Endodermal cell (in vitro differentiated cells): ENCODE data around the gene CNIH2. TPM values are rescaled to one million over a fixed set of nuclear protein-coding genes. Genes with fewer than 3 reads are reported as not detected.
A peak's percentile ranks its signal among the peaks of the same experiment; 100 is the strongest.

Experiments
- DNase-seq: peaks from one replicate; pipeline ENCODE4 v3.0.0-alpha.2; 2017
- H3K27ac ChIP-seq: 2 replicates; pipeline ENCODE4 v1.5.1; 2013; ENCODE audit warnings: mild to moderate bottlenecking, low read depth, low read length, moderate library complexity
- H3K27me3 ChIP-seq: 2 replicates; pipeline ENCODE4 v1.6.1; 2013; ENCODE audit warnings: mild to moderate bottlenecking, low read length, moderate library complexity; ENCODE audit not compliant: insufficient read depth, control insufficient read depth, poor library complexity, severe bottlenecking
- H3K36me3 ChIP-seq: 2 replicates; pipeline ENCODE4 v1.7.0; 2013; ENCODE audit warnings: mild to moderate bottlenecking, low read length, moderate library complexity; ENCODE audit not compliant: control insufficient read depth, insufficient read depth
- H3K4me1 ChIP-seq: one replicate; pipeline ENCODE4 v1.7.0; 2013; ENCODE audit warnings: low read length; ENCODE audit not compliant: control insufficient read depth, insufficient read depth
- H3K4me3 ChIP-seq: 2 replicates; pipeline ENCODE4 v1.5.1; 2013; ENCODE audit warnings: mild to moderate bottlenecking, low read length, moderate library complexity
- H3K9ac ChIP-seq: 2 replicates; pipeline ENCODE4 v1.6.1; 2013; ENCODE audit warnings: mild to moderate bottlenecking, low read length, moderate library complexity; ENCODE audit not compliant: poor library complexity, severe bottlenecking; ENCODE audit errors: extremely low read depth
- H3K9me3 ChIP-seq: 2 replicates; pipeline ENCODE4 v1.6.1; 2013; ENCODE audit warnings: mild to moderate bottlenecking, low read length, moderate library complexity; ENCODE audit not compliant: control insufficient read depth
- H3K27ac Mint-ChIP-seq: 2 replicates; pipeline ENCODE4 v1.8.0; 2020; ENCODE audit warnings: mixed read lengths
- H3K27me3 Mint-ChIP-seq: 2 replicates; pipeline ENCODE4 v1.8.0; 2021; ENCODE audit warnings: mild to moderate bottlenecking, mixed read lengths; ENCODE audit not compliant: insufficient read depth
- H3K36me3 Mint-ChIP-seq: 2 replicates; pipeline ENCODE4 v1.8.0; 2020; ENCODE audit warnings: low read depth, mixed read lengths
- H3K4me1 Mint-ChIP-seq: 2 replicates; pipeline ENCODE4 v1.8.0; 2020; ENCODE audit warnings: mixed read lengths
- H3K4me3 Mint-ChIP-seq: 2 replicates; pipeline ENCODE4 v1.8.0; 2020; ENCODE audit warnings: mild to moderate bottlenecking, moderate library complexity, mixed read lengths
- H3K9me3 Mint-ChIP-seq: 2 replicates; pipeline ENCODE4 v1.8.0; 2020; ENCODE audit warnings: mild to moderate bottlenecking, mixed read lengths
- CTCF ChIP-seq: fragments of 200-600 bp; sonication (generic); conservative IDR thresholded peaks from 2 replicates; pipeline ENCODE4 v1.5.0; 2021; ENCODE audit warnings: antibody characterized with exemption, mild to moderate bottlenecking
- WGBS, 2 experiments: methylation state at CpG; one replicate each; pipeline versions ENCODE4 v1.1.5 to v1.1.7; 2013; ENCODE audit warnings: missing lambda C conversion rate in 2 of 2, mixed read lengths in 1 of 2; ENCODE audit not compliant: insufficient coverage in 1 of 2, insufficient read length in 1 of 2; 5-methylcytosine and 5-hydroxymethylcytosine counted together
- total RNA-seq, 2 donors: library from RNA; stranded (reverse); fragmentation: NEBNext Ultra II Directional in 1 of 2; extraction: Animal tissue kit (Norgen Biotek cat#: 25700) in 1 of 2; gene quantifications; 2 replicates in 1 of 2; 3 replicates in 1 of 2; pipeline ENCODE4 v1.2.1, GENCODE V29; 2021

The CNIH2 gene
- total RNA-seq, 2 donors from 2014 or later, result 3.5 to 3.8 TPM

- TF ChIP-seq CTCF, result no peak
- Mint-ChIP-seq H3K9me3 (no peaks in the 10 kb centered on the region), H3K27me3 (peaks cover 51% of the 10 kb centered on the region), H3K4me1 (peaks cover 6% of the 10 kb centered on the region), H3K36me3 (no peaks in the 10 kb centered on the region), H3K4me3 (peak within 1 kb of the TSS; percentile 22), H3K27ac (no peak within 1 kb of the TSS)
- Histone ChIP-seq H3K9ac (no peak within 1 kb of the TSS), H3K9me3 (no peaks in the 10 kb centered on the region), H3K36me3 (peaks cover 4% of the 10 kb centered on the region), H3K27me3 (peaks cover 46% of the 10 kb centered on the region), H3K4me1 (no peaks in the 10 kb centered on the region), H3K27ac (no peak within 1 kb of the TSS), H3K4me3 (peak within 1 kb of the TSS; percentile 47)
- WGBS, 2 experiments, result 5 to 6% methylated on average over 29 to 95 of the region's 95 CpGs
- peak; percentile 55 for DNase-seq
Measured at GRCh38 chr11:66291706-66292542, 13.9 kb downstream of the CNIH2 start, which contains the start of gene TMEM151A. Gene TMEM151A, plus strand, starts transcription at chr11:66291894. Its CDS starts 120 bp downstream, at chr11:66292014.

- Histone ChIP-seq H3K27ac (no peak overlapping the region), H3K4me1 (no peaks in the 10 kb centered on the region), H3K9me3 (no peaks in the 10 kb centered on the region), H3K36me3 (no peaks in the 10 kb centered on the region), H3K9ac (no peak overlapping the region), H3K27me3 (peaks cover 46% of the 10 kb centered on the region), H3K4me3 (no peak overlapping the region)
- 73 to 75% methylated on average over 4 to 17 of the region's 17 CpGs for WGBS, 2 experiments
- no peaks in the 10 kb centered on the region for H3K36me3 Mint-ChIP-seq
- peaks cover 51% of the 10 kb centered on the region for H3K27me3 Mint-ChIP-seq
- H3K9me3 Mint-ChIP-seq, result no peaks in the 10 kb centered on the region
- DNase-seq, result peak; percentile 39
- no peak overlapping the region for H3K27ac Mint-ChIP-seq
- peak overlapping the region; percentile 22 for H3K4me3 Mint-ChIP-seq
- H3K4me1 Mint-ChIP-seq, result peaks cover 11% of the 10 kb centered on the region
- TF ChIP-seq CTCF, result no peak
Measured at GRCh38 chr11:66292543-66293332, 14.8 kb downstream of the CNIH2 start.

- no peaks in the 10 kb centered on the region for H3K36me3 ChIP-seq
- Mint-ChIP-seq H3K4me1 (peaks cover 11% of the 10 kb centered on the region), H3K27me3 (peaks cover 51% of the 10 kb centered on the region), H3K9me3 (no peaks in the 10 kb centered on the region), H3K36me3 (no peaks in the 10 kb centered on the region), H3K4me3 (no peak overlapping the region), H3K27ac (no peak overlapping the region)
- no peaks in the 10 kb centered on the region for H3K9me3 ChIP-seq
- peaks cover 46% of the 10 kb centered on the region for H3K27me3 ChIP-seq
- H3K9ac ChIP-seq, result no peak overlapping the region
- TF ChIP-seq CTCF, result no peak
- 74 to 100% methylated on average over 1 to 4 of the region's 4 CpGs for WGBS, 2 experiments
- no peak overlapping the region for H3K27ac ChIP-seq
- no peaks in the 10 kb centered on the region for H3K4me1 ChIP-seq
- H3K4me3 ChIP-seq, result no peak overlapping the region
- DNase-seq, result no peak
Measured at GRCh38 chr11:66293352-66293751, 15.4 kb downstream of the CNIH2 start.
